ENCODE measurements around the gene AHR.
"Not testable (repeated sequence)": the region's sequence is repeated elsewhere in the genome, so short reads cannot be mapped to it uniquely, and the experiment has no call there.

Gene AHR

DNA sequence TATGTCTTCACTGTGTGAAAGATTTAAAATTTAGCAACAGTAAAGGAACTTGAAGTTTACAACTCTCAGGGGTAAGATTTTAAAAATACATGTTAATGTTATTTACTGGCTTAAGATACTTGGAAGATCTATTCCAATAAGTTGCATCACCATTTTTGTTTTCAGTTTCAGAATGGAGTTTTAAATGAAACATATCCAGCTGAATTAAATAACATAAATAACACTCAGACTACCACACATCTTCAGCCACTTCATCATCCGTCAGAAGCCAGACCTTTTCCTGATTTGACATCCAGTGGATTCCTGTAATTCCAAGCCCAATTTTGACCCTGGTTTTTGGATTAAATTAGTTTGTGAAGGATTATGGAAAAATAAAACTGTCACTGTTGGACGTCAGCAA, 44.3 kb downstream of the AHR start:
- no peak for FAIRE-seq

DNA sequence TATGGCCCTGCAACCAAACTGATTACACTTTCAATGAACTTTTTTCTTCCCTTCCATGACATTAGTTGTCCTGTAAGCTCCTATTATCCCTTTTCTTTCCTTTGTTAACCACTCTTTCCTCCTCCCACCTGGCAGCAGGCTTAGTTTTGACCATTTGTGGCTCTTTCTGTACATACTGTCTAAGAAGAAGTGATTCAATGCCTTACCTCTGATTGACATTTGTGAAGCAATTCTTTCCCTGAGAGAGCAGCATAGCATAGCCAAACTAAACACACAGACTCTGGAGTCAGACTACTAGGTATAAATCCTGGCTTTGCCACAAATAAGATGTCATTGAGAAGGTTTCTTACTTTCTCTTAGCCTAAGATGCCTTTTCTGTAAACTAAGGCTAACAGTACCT, 48.9 kb downstream of the AHR start:
- no peak for FAIRE-seq

DNA sequence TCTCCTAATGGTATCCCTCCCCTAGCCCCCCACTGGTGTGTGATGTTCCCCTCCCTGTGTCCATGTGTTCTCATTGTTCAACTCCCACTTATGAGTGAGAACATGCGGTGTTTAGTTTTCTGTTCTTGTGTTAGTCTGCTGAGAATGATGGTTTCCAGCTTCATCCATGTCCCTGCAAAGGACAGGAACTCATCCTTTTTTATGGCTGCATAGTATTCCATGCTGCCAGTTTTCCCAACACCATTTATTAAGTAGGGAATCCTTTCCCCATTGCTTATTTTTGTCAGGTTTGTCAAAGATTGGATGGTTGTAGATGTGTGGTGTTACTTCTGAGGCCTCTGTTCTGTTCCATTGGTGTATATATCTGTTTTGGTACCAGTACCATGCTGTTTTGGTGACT, 50.5 kb downstream of the AHR start:
- not testable (repeated sequence) for FAIRE-seq

- FAIRE-seq: not testable (repeated sequence)
These were observed 51.9 kb downstream of the AHR start for GRCh38 chr7:17350321-17350720.

DNA sequence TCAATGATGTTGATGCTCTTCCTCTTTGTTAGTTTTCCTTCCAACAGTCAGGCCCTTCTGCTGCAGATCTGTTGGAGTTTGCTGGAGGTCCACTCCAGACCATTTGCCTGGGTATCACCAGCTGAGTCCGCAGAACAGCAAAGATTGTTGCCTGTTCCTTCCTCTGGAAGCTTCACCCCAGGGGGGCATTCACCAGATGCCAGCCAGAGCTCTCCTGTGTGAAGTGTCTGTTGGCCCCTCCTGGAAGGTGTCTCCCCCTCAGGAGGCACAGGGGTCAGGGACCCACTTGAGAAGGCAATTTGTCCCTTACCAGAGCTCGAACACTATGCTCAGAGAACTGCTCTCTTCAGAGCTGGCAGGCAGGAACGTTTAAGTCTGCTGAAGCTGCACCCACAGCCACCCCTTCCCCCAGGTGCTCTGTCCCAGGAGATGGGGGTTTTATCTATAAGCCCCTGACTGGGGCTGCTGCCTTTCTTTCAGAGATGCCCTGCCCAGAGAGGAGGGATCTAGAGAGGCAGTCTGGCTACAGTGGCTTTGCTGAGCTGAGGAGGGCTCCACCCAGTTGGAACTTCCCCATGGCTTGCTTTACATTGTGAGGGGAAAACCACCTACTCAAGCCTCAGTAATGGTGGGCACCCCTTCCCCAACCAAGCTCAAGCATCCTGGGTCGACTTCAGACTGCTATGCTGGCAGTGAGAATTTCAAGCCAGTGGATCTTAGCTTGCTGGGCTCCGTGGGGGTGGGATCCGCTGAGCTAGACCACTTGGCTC, 55.4 kb downstream of the AHR start:
- not testable (repeated sequence) for FAIRE-seq

GRCh38 chr7:17354473-17354872, 56.0 kb downstream of the AHR start:
- no peak for FAIRE-seq

GRCh38 chr7:17355050-17355449, 56.6 kb downstream of the AHR start:
- no peak for FAIRE-seq

DNA sequence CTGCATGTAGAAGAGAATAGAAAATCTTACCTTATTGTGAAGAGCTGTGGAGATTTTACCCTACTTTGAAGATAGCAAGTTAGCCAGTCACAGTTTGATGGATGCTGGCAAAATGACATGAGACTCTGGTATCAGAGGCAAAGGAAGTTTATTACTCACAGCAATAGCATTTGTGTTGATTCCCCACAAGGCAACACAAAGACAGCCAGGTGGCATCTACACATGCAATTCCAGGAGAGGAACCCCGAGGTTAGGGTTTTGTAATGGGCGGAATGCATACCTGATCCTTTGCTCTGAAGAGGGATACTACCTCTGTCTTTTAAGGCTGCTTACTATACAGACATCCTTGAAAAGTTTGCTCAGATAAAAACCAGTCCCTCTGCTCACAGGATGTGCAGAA, 59.5 kb downstream of the AHR start:
- no peak for FAIRE-seq

- FAIRE-seq: no peak
These were observed 61.2 kb downstream of the AHR start for GRCh38 chr7:17359610-17360009.

GRCh38 chr7:17362439-17363105, 64.1 kb downstream of the AHR start:
- FAIRE-seq: no peak

DNA sequence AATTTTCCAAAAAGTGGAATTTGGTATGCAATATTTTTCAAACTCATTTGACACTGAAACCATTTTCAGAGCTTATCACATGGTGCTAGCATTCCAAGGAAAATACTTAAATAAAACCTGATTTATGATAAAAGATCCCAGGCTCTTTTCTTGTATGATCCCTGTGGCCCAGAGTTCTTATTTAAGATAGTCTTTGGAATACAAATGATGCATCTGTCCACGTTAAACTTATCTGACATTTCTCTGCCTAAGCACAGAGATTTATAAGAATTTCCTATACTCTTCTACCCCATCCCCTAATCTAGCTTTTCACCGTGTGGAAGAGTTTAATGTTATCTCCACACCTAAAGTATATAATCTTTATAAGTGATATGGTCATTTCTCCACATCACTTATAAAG, 66.2 kb downstream of the AHR start:
- FAIRE-seq: no peak

GRCh38 chr7:17365775-17366174, 67.3 kb downstream of the AHR start:
- no peak for FAIRE-seq

- FAIRE-seq: no peak
These were observed 69.0 kb downstream of the AHR start for GRCh38 chr7:17367502-17367901.

GRCh38 chr7:17368856-17369524, 70.5 kb downstream of the AHR start:
- no peak for FAIRE-seq

- FAIRE-seq: no peak
These were observed 71.4 kb downstream of the AHR start for GRCh38 chr7:17369691-17370426.

DNA sequence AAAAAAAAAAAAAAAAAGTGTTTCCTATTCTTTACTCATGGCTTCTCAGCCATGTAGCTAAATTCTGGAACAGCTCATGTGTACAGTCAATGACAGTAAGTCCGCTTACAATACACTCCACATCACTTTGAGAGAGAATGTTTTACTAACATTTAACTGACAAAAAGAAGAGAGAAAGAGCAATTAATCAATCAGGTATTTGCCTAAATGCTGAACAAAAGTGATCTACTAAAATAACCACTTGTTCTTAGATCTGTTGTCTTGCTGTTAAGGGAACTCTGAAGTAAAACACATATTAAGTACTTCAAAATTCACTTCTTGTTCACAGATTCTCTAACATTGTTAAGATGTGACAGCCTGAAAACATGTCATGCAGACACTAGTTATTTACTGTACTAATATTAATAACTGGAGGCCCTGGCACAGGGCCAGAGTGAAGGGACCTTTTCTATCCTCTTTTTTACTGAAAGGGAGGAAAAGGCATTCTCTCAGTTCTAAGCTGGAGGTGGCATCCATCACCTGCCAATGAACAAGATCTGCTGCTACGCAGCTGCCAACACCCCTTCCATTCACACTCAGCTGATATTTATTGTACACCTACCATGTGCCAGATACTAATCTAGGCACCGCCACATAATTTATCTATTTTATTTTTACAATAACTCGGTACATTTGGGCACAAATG, 72.6 kb downstream of the AHR start:
- FAIRE-seq: no peak

GRCh38 chr7:17371671-17372524, 73.4 kb downstream of the AHR start:
- FAIRE-seq: no peak

DNA sequence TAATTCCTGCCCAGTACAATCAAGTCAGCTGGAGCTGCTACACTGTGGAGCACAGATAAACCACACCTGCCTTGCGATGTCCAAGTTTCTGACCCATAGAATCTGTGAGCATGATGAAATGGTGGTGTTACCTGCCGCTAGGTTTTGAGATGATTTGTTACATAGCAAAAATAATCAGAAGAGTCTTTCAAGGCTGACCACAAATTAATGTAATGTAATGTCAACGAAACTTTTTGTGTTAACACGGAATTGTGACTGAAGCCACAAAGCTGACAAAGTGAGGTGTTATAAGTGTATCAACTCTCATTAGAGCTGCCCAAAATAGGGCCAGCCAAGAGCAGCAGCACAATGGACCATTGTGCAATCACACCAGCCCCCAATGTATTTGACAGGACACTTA, 75.7 kb downstream of the AHR start:
- no peak for FAIRE-seq

- no peak for FAIRE-seq
These were observed 76.2 kb downstream of the AHR start for GRCh38 chr7:17374654-17375053.

- FAIRE-seq: no peak
These were observed 78.1 kb downstream of the AHR start for GRCh38 chr7:17376595-17376994.

All from endometrium (tissue), 2 donors.